ENCODE results near the gene TNFRSF21.
"Not testable (repeated sequence)": the region's sequence is repeated elsewhere in the genome, so short reads cannot be mapped to it uniquely, and the experiment has no call there.

TNFRSF21 gene

GRCh38 chr6:47251396-47251795, 58.3 kb downstream of the TNFRSF21 start:
- DNase-seq (ENCODE audit: low read depth) = no peak

GRCh38 chr6:47250302-47250701, 59.4 kb downstream of the TNFRSF21 start:
- no peak for DNase-seq (ENCODE audit: low read depth)

GRCh38 chr6:47248446-47248845, 61.3 kb downstream of the TNFRSF21 start:
- no peak for DNase-seq (ENCODE audit: low read depth)

- DNase-seq (ENCODE audit: low read depth) = no peak
These were observed 62.4 kb downstream of the TNFRSF21 start for GRCh38 chr6:47247227-47247797.

GRCh38 chr6:47246551-47246950, 63.2 kb downstream of the TNFRSF21 start:
- no peak for DNase-seq (ENCODE audit: low read depth)

GRCh38 chr6:47245745-47246371, 63.8 kb downstream of the TNFRSF21 start:
- DNase-seq (ENCODE audit: low read depth) = no peak

- DNase-seq (ENCODE audit: low read depth) = peak; percentile 1
These were observed 67.0 kb downstream of the TNFRSF21 start for GRCh38 chr6:47242483-47243386.

GRCh38 chr6:47241742-47242482, 67.8 kb downstream of the TNFRSF21 start:
- DNase-seq (ENCODE audit: low read depth) = no peak

- DNase-seq (ENCODE audit: low read depth) = no peak
These were observed 69.3 kb downstream of the TNFRSF21 start for GRCh38 chr6:47240277-47240890.

GRCh38 chr6:47239546-47239945, 70.2 kb downstream of the TNFRSF21 start:
- DNase-seq (ENCODE audit: low read depth) = no peak

- DNase-seq (ENCODE audit: low read depth) = no peak
These were observed 71.2 kb downstream of the TNFRSF21 start for GRCh38 chr6:47238456-47238995.

GRCh38 chr6:47237196-47237595, 72.5 kb downstream of the TNFRSF21 start:
- no peak for DNase-seq (ENCODE audit: low read depth)

GRCh38 chr6:47235964-47236760, 73.5 kb downstream of the TNFRSF21 start:
- no peak for DNase-seq (ENCODE audit: low read depth)

GRCh38 chr6:47235421-47235820, 74.3 kb downstream of the TNFRSF21 start:
- DNase-seq (ENCODE audit: low read depth) = no peak

GRCh38 chr6:47234266-47234933, 75.3 kb downstream of the TNFRSF21 start:
- DNase-seq (ENCODE audit: low read depth) = no peak

- no peak for DNase-seq (ENCODE audit: low read depth)
These were observed 78.6 kb downstream of the TNFRSF21 start for GRCh38 chr6:47231151-47231550.

GRCh38 chr6:47230579-47230978, 79.1 kb downstream of the TNFRSF21 start:
- DNase-seq (ENCODE audit: low read depth) = no peak

- DNase-seq (ENCODE audit: low read depth) = no peak
These were observed 80.5 kb downstream of the TNFRSF21 start for GRCh38 chr6:47229255-47229654.

GRCh38 chr6:47228093-47228492, 81.6 kb downstream of the TNFRSF21 start:
- DNase-seq (ENCODE audit: low read depth) = not testable (repeated sequence)

GRCh38 chr6:47223251-47223650, 86.5 kb downstream of the TNFRSF21 start:
- DNase-seq (ENCODE audit: low read depth) = not testable (repeated sequence)
